Prostate gland (tissue), 2 donors: Measurements from ENCODE around the gene EIF2B2.

Experiments
- CTCF ChIP-seq, 4 experiments: fragments of 200-600 bp in 2 of 4; fragments of 450-650 bp in 2 of 4; sonication (generic) in 2 of 4; IDR thresholded peaks; 1 replicate in 3 of 4; 2 replicates in 1 of 4; pipeline ENCODE4 v1.5.1; 2016 to 2019; ENCODE audit warnings: antibody characterized with exemption in 4 of 4, mild to moderate bottlenecking in 2 of 4, moderate library complexity in 2 of 4
- POLR2A ChIP-seq: fragments of 450-650 bp; IDR thresholded peaks from one replicate; pipeline ENCODE4 v1.6.1; 2016; ENCODE audit warnings: antibody characterized with exemption, mild to moderate bottlenecking
- POLR2AphosphoS5 ChIP-seq: sonication (generic); formaldehyde crosslinking; IDR thresholded peaks from one replicate; pipeline ENCODE4 v1.6.1; 2017; ENCODE audit warnings: antibody characterized with exemption

- TF ChIP-seq CTCF (IDR thresholded peaks at IDR 0.05): no peak
- no peak for TF ChIP-seq POLR2A
- TF ChIP-seq POLR2AphosphoS5: no peak
Measured at GRCh38 chr14:75049731-75050201, 47.0 kb downstream of the EIF2B2 start.
